ENCODE measurements around the gene NOVA2. TPM values are rescaled to one million over a fixed set of nuclear protein-coding genes. Genes with fewer than 3 reads are reported as not detected.

Gene NOVA2
- total and polyA plus RNA-seq, 2 donors (not counting 3 experiments of a cell fraction or from before 2014, with no cell fraction given) = 5.6 to 34.2 TPM

GRCh38 chr19:45939792-45940514 is 33.7 kb downstream of the NOVA2 start:
- H3K79me2 ChIP-seq (ENCODE audit: control insufficient read depth, insufficient read depth, low read length) = no peaks in the 10 kb centered on the region
- no peak for TF ChIP-seq MAX (IDR thresholded peaks at IDR 0.05; ENCODE audit: insufficient read depth, insufficient read length)
- no peak for TF ChIP-seq GATA2 (IDR thresholded peaks at IDR 0.05; ENCODE audit: insufficient read depth, insufficient read length, low read depth, low read length)
- no peak for TF ChIP-seq JUN (IDR thresholded peaks at IDR 0.05; ENCODE audit: borderline replicate concordance, insufficient read depth, insufficient read length, low read depth)
- no peak for TF ChIP-seq CTCF (IDR thresholded peaks at IDR 0.05; ENCODE audit: extremely low read depth in 1 of 2, insufficient read depth in 1 of 2, low read depth in 1 of 2, low read length in 2 of 2)
- TF ChIP-seq POLR2A (IDR thresholded peaks at IDR 0.05; ENCODE audit: low read depth, low read length) = no peak
- TF ChIP-seq POLR2AphosphoS5 (IDR thresholded peaks at IDR 0.05; ENCODE audit: insufficient read depth, low read depth, low read length) = no peak
- TF ChIP-seq FOS (IDR thresholded peaks at IDR 0.05; ENCODE audit: borderline replicate concordance, insufficient read depth, low read length) = no peak
- no peak for TF ChIP-seq EZH2 (IDR thresholded peaks at IDR 0.05; ENCODE audit: borderline replicate concordance, low read depth, low read length, severe bottlenecking)
- TF ChIP-seq MYC (IDR thresholded peaks at IDR 0.05; ENCODE audit: low read depth, low read length) = no peak
- no peak for FAIRE-seq
- no peak overlapping the region for H2AFZ ChIP-seq (ENCODE audit: low read depth, low read length)
- dilution Hi-C loops (cut with MboI; ENCODE audit: extremely low pct_ligation_motif_present, low sequenced_read_pairs) (no loop called here), intact Hi-C loops (cut with micrococcal nuclease) (no loop called here)
- ChIA-PET CTCF (interaction anchor here (1.4 kb wide), 1 partner anchor 77 kb away, joined by 3 read pairs; no protein-coding TSS in a partner anchor), POLR2A (no interaction called here)
- no peak for DNase-seq (ENCODE audit: low read depth, low spot score)
- H3K9ac ChIP-seq (replicated peaks; ENCODE audit: extremely low read depth, insufficient read depth, low read length) = no peak overlapping the region
- BruUV-seq (replicated peaks) = no TSS peak
- no peaks in the 10 kb centered on the region for H3K9me1 ChIP-seq (replicated peaks; ENCODE audit: control insufficient read depth, extremely low read depth, insufficient read depth, low read length)
- H3K27ac ChIP-seq (ENCODE audit: insufficient read depth, low read depth, low read length) = no peak overlapping the region
- no peaks in the 10 kb centered on the region for H3K4me1 ChIP-seq (ENCODE audit: control insufficient read depth, extremely low read depth, insufficient read depth, low read length)
- H3K36me3 ChIP-seq (ENCODE audit: control insufficient read depth in 2 of 2, extremely low read depth in 1 of 2, insufficient read depth in 2 of 2, low read length in 2 of 2) = peaks cover 0 to 21% of the 10 kb centered on the region in 2 experiments
- no peak overlapping the region for H3K4me2 ChIP-seq (ENCODE audit: insufficient read depth, low read length)
- H3K27me3 ChIP-seq (ENCODE audit: control insufficient read depth in 2 of 2, insufficient read depth in 2 of 2, low read length in 2 of 2) = no peaks in the 10 kb centered on the region
- no peaks in the 10 kb centered on the region for H3K9me3 ChIP-seq (replicated peaks; ENCODE audit: control insufficient read depth, insufficient read depth, low read length)
- no peaks in the 10 kb centered on the region for H4K20me1 ChIP-seq (replicated peaks; ENCODE audit: control insufficient read depth, extremely low read depth, insufficient read depth, low read length)
- H3K4me3 ChIP-seq (replicated peaks in 1 of 3; ENCODE audit: insufficient read depth in 1 of 3, low read depth in 1 of 3, low read length in 3 of 3) = no peak overlapping the region
